ENCODE measurements around the gene CDH10. TPM values are rescaled to one million over a fixed set of nuclear protein-coding genes. Genes with fewer than 3 reads are reported as not detected.

Gene CDH10
- total RNA-seq, 4 donors from 2014 or later = 1.2 TPM; not detected in 3

- no peaks in the 10 kb centered on the region for H3K36me3 ChIP-seq
- no peaks in the 10 kb centered on the region for H3K4me1 ChIP-seq
- DNase-seq (ENCODE audit: low spot score in 2 of 2) = no peak
- H3K27ac ChIP-seq = no peak overlapping the region
- no peaks in the 10 kb centered on the region for H3K27me3 ChIP-seq
- H3K9me3 ChIP-seq = no peaks in the 10 kb centered on the region
- H3K4me3 ChIP-seq = no peak overlapping the region
- WGBS, 2 donors = 45 to 55% methylated on average over 1 of the region's 1 CpG
- TF ChIP-seq EP300 (IDR thresholded peaks at IDR 0.05) (no peak), POLR2A (IDR thresholded peaks at IDR 0.05) (no peak), CTCF (IDR thresholded peaks at IDR 0.05) (no peak)
These were observed 45.8 kb downstream of the CDH10 start for GRCh38 chr5:24598956-24599355.

GRCh38 chr5:24595329-24595728 lies 49.4 kb downstream of the CDH10 start:
- no peak for DNase-seq (ENCODE audit: low spot score in 2 of 2)
- no peaks in the 10 kb centered on the region for H3K27me3 ChIP-seq
- WGBS, 2 donors = 57 to 58% methylated on average over 2 of the region's 2 CpGs
- no peak for TF ChIP-seq CTCF (IDR thresholded peaks at IDR 0.05)
- TF ChIP-seq EP300 (IDR thresholded peaks at IDR 0.05) = no peak
- TF ChIP-seq POLR2A (IDR thresholded peaks at IDR 0.05) = no peak
- no peak overlapping the region for H3K4me3 ChIP-seq
- no peaks in the 10 kb centered on the region for H3K9me3 ChIP-seq
- no peaks in the 10 kb centered on the region for H3K36me3 ChIP-seq
- H3K27ac ChIP-seq = no peak overlapping the region
- no peaks in the 10 kb centered on the region for H3K4me1 ChIP-seq

GRCh38 chr5:24591426-24591825 lies 53.4 kb downstream of the CDH10 start:
- H3K27ac ChIP-seq = no peak overlapping the region
- no peaks in the 10 kb centered on the region for H3K27me3 ChIP-seq
- H3K36me3 ChIP-seq = no peaks in the 10 kb centered on the region
- TF ChIP-seq EP300 (IDR thresholded peaks at IDR 0.05) (no peak), POLR2A (IDR thresholded peaks at IDR 0.05) (no peak), CTCF (IDR thresholded peaks at IDR 0.05) (no peak)
- no peak overlapping the region for H3K4me3 ChIP-seq
- no peak for DNase-seq (ENCODE audit: low spot score in 2 of 2)
- H3K9me3 ChIP-seq = no peaks in the 10 kb centered on the region
- no peaks in the 10 kb centered on the region for H3K4me1 ChIP-seq

- no peak overlapping the region for H3K4me3 ChIP-seq
- H3K27me3 ChIP-seq = no peaks in the 10 kb centered on the region
- H3K36me3 ChIP-seq = no peaks in the 10 kb centered on the region
- H3K4me1 ChIP-seq = no peaks in the 10 kb centered on the region
- TF ChIP-seq POLR2A (IDR thresholded peaks at IDR 0.05) = no peak
- no peak for TF ChIP-seq CTCF (IDR thresholded peaks at IDR 0.05)
- TF ChIP-seq EP300 (IDR thresholded peaks at IDR 0.05) = no peak
- 91 to 94% methylated on average over 3 of the region's 3 CpGs for WGBS, 2 donors
- no peaks in the 10 kb centered on the region for H3K9me3 ChIP-seq
- DNase-seq (ENCODE audit: low spot score in 2 of 2) = no peak
- no peak overlapping the region for H3K27ac ChIP-seq
These were observed 55.2 kb downstream of the CDH10 start for GRCh38 chr5:24589566-24589965.

GRCh38 chr5:24585751-24586150 lies 59.0 kb downstream of the CDH10 start:
- Histone ChIP-seq H3K27ac (no peak overlapping the region), H3K4me3 (no peak overlapping the region), H3K4me1 (no peaks in the 10 kb centered on the region), H3K36me3 (no peaks in the 10 kb centered on the region), H3K9me3 (no peaks in the 10 kb centered on the region), H3K27me3 (no peaks in the 10 kb centered on the region)
- no peak for DNase-seq (ENCODE audit: low spot score in 2 of 2)
- TF ChIP-seq POLR2A (IDR thresholded peaks at IDR 0.05) (no peak), CTCF (IDR thresholded peaks at IDR 0.05) (no peak), EP300 (IDR thresholded peaks at IDR 0.05) (no peak)
- 69 to 74% methylated on average over 4 of the region's 4 CpGs for WGBS, 2 donors

Measured in tibial nerve (tissue), 4 donors.